Type B pancreatic cell (in vitro differentiated cells): ENCODE results near the gene CSAD. TPM values are rescaled to one million over a fixed set of nuclear protein-coding genes. Genes with fewer than 3 reads are reported as not detected.
"Not testable (repeated sequence)": the region's sequence is repeated elsewhere in the genome, so short reads cannot be mapped to it uniquely, and the experiment has no call there.

Source experiments
- DNase-seq: peaks from one replicate; pipeline ENCODE4 v3.0.0; 2021; ENCODE audit warnings: mixed read lengths; ENCODE audit not compliant: unreplicated experiment; ENCODE audit errors: extremely low spot score
- H3K27ac Mint-ChIP-seq: 2 replicates; pipeline ENCODE4 v1.8.0; 2021; ENCODE audit warnings: mild to moderate bottlenecking, mixed read lengths
- H3K27me3 Mint-ChIP-seq: 2 replicates; pipeline ENCODE4 v1.8.0; 2021; ENCODE audit warnings: mixed read lengths
- H3K36me3 Mint-ChIP-seq: 2 replicates; pipeline ENCODE4 v1.8.0; 2021; ENCODE audit warnings: mixed read lengths
- H3K4me1 Mint-ChIP-seq: one replicate; pipeline ENCODE4 v1.8.0; 2021; ENCODE audit warnings: mixed read lengths; ENCODE audit not compliant: unreplicated experiment
- H3K4me3 Mint-ChIP-seq: 2 replicates; pipeline ENCODE4 v1.8.0; 2021; ENCODE audit warnings: mild to moderate bottlenecking, mixed read lengths
- H3K9me3 Mint-ChIP-seq: 2 replicates; pipeline ENCODE4 v1.8.0; 2021; ENCODE audit warnings: mixed read lengths
- CTCF ChIP-seq: fragments of 200-600 bp; sonication (generic); conservative IDR thresholded peaks from 2 replicates; pipeline ENCODE4 v1.5.0; 2021; ENCODE audit warnings: antibody characterized with exemption, mild to moderate bottlenecking
- total RNA-seq: library from RNA; stranded (reverse); gene quantifications from 2 replicates; pipeline ENCODE4 v1.2.1, GENCODE V29; 2021; ENCODE audit warnings: low replicate concordance

The CSAD gene
- total RNA-seq, 1 donor from 2014 or later: 49.3 TPM

GRCh38 chr12:53204351-53204750 is 23.6 kb upstream of the CSAD start:
- DNase-seq: no peak
- H3K9me3 Mint-ChIP-seq: no peaks in the 10 kb centered on the region
- no peak overlapping the region for H3K4me3 Mint-ChIP-seq
- peaks cover 10% of the 10 kb centered on the region for H3K27me3 Mint-ChIP-seq
- TF ChIP-seq CTCF: no peak
- H3K27ac Mint-ChIP-seq: no peak overlapping the region
- no peaks in the 10 kb centered on the region for H3K36me3 Mint-ChIP-seq
- H3K4me1 Mint-ChIP-seq: peaks cover 13% of the 10 kb centered on the region

GRCh38 chr12:53202316-53202715 is 21.6 kb upstream of the CSAD start:
- H3K4me3 Mint-ChIP-seq, DNase-seq, H3K36me3 Mint-ChIP-seq, H3K9me3 Mint-ChIP-seq, H3K4me1 Mint-ChIP-seq, H3K27ac Mint-ChIP-seq: not testable (repeated sequence)
- peaks cover 27% of the 10 kb centered on the region for H3K27me3 Mint-ChIP-seq

- H3K27ac Mint-ChIP-seq: no peak overlapping the region
- DNase-seq: no peak
- no peaks in the 10 kb centered on the region for H3K9me3 Mint-ChIP-seq
- H3K27me3 Mint-ChIP-seq: peaks cover 34% of the 10 kb centered on the region
- TF ChIP-seq CTCF: no peak
- H3K36me3 Mint-ChIP-seq: no peaks in the 10 kb centered on the region
- peaks cover 5% of the 10 kb centered on the region for H3K4me1 Mint-ChIP-seq
- H3K4me3 Mint-ChIP-seq: no peak overlapping the region
Measured at GRCh38 chr12:53201639-53202038, 20.9 kb upstream of the CSAD start.

- Mint-ChIP-seq H3K9me3 (no peaks in the 10 kb centered on the region), H3K36me3 (no peaks in the 10 kb centered on the region), H3K4me1 (peaks cover 5% of the 10 kb centered on the region), H3K27me3 (peaks cover 39% of the 10 kb centered on the region), H3K4me3 (no peak overlapping the region), H3K27ac (peak overlapping the region; percentile 57)
- TF ChIP-seq CTCF: no peak
- no peak for DNase-seq
Measured at GRCh38 chr12:53201177-53201541, 20.4 kb upstream of the CSAD start.

GRCh38 chr12:53200458-53201176 is 19.9 kb upstream of the CSAD start:
- peaks cover 44% of the 10 kb centered on the region for H3K27me3 Mint-ChIP-seq
- no peak overlapping the region for H3K4me3 Mint-ChIP-seq
- H3K4me1 Mint-ChIP-seq: peaks cover 5% of the 10 kb centered on the region

GRCh38 chr12:53200107-53200457 is 19.4 kb upstream of the CSAD start:
- H3K27me3 Mint-ChIP-seq: peaks cover 49% of the 10 kb centered on the region
- TF ChIP-seq CTCF: no peak
- H3K9me3 Mint-ChIP-seq: no peaks in the 10 kb centered on the region
- H3K36me3 Mint-ChIP-seq: no peaks in the 10 kb centered on the region
- H3K27ac Mint-ChIP-seq: no peak overlapping the region
- no peak for DNase-seq
- no peak overlapping the region for H3K4me3 Mint-ChIP-seq
- H3K4me1 Mint-ChIP-seq: peaks cover 5% of the 10 kb centered on the region

More at GRCh38 chr12:53200458-53201176, 19.9 kb upstream of the CSAD start:
- no peak for TF ChIP-seq CTCF
- no peaks in the 10 kb centered on the region for H3K36me3 Mint-ChIP-seq
- no peaks in the 10 kb centered on the region for H3K9me3 Mint-ChIP-seq
- H3K27ac Mint-ChIP-seq: peak overlapping the region; percentile 57
- DNase-seq: no peak
